ENCODE data around the gene PAK4. TPM values are rescaled to one million over a fixed set of nuclear protein-coding genes. Genes with fewer than 3 reads are reported as not detected.

Gene PAK4
- total and polyA plus RNA-seq, 2 of the 8 experiments (the other 6 are each of a cell fraction or from before 2014, with no cell fraction given): 50.7 to 64.4 TPM

DNA sequence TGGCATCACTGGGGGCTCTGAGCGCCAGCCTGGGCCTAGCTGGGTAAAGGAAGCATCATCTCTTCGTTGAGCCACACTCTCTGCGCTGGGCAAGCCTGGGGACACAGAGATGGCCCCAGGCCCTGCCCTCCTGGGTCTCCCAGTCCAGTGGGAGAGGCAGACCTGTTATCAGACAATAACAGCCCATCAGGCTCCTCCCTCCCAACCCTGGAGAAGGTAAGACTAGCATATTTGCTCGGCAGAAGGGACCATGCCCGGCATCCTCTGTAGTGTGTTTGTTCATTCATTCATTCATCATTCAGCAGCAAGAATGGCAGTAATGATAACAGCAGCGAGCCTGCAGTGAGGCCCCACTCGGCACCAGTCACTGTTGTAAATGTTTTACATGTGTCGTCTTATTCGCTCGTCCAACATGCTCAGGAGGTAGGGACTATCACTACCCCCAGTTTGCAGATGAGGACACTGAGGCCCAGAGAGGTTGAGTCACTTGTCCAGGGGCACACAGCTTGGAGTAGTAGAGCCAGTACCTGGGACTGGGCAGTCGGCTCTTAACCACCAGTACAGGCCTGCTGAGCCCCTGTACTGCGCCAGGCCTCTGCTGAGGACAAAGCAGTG lies 33.2 kb downstream of the PAK4 start (continued):
- no peak for TF ChIP-seq USF2 (IDR thresholded peaks at IDR 0.05; ENCODE audit: low read length)
